PC-3 (cell line): ENCODE measurements around the gene TTLL9.
"Not testable (repeated sequence)": the region's sequence is repeated elsewhere in the genome, so short reads cannot be mapped to it uniquely, and the experiment has no call there.

Experiments
- EZH2 ChIP-seq: fragments of 300-600 bp; sonication (generic); IDR thresholded peaks from one replicate; pipeline ENCODE4 v1.6.1; 2017; ENCODE audit warnings: antibody characterized with exemption, mild to moderate bottlenecking, low read length; ENCODE audit not compliant: unreplicated experiment
- TF ChIP-seq, protein P1 (sequence below): fragments of 300-600 bp; sonication (generic); conservative IDR thresholded peaks from 2 replicates; pipeline ENCODE4 v1.5.1; 2017; ENCODE audit warnings: antibody characterized with exemption, low read depth, mild to moderate bottlenecking, low read length

GRCh38 chr20:31929631-31930030 is 59.2 kb downstream of the TTLL9 start:
- TF ChIP-seq, protein P1, sequence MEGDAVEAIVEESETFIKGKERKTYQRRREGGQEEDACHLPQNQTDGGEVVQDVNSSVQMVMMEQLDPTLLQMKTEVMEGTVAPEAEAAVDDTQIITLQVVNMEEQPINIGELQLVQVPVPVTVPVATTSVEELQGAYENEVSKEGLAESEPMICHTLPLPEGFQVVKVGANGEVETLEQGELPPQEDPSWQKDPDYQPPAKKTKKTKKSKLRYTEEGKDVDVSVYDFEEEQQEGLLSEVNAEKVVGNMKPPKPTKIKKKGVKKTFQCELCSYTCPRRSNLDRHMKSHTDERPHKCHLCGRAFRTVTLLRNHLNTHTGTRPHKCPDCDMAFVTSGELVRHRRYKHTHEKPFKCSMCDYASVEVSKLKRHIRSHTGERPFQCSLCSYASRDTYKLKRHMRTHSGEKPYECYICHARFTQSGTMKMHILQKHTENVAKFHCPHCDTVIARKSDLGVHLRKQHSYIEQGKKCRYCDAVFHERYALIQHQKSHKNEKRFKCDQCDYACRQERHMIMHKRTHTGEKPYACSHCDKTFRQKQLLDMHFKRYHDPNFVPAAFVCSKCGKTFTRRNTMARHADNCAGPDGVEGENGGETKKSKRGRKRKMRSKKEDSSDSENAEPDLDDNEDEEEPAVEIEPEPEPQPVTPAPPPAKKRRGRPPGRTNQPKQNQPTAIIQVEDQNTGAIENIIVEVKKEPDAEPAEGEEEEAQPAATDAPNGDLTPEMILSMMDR = not testable (repeated sequence)
- not testable (repeated sequence) for TF ChIP-seq EZH2
